OCI-LY3 (cell line): ENCODE data around the gene PACRG.

Experiments used
- H2AFZ ChIP-seq: fragments of 200-600, 300-600 bp; shearing (Covaris generic); 2 replicates; pipeline ENCODE4 v1.6.0; 2014; ENCODE audit warnings: antibody characterized with exemption, low read depth, low read length
- H3K27ac ChIP-seq: fragments of 200-600, 300-600 bp; sonication (generic); 2 replicates; pipeline ENCODE4 v1.5.1; 2014; ENCODE audit warnings: mild to moderate bottlenecking, low read length, moderate library complexity, mixed read lengths
- H3K27me3 ChIP-seq: fragments of 200-600, 300-600 bp; sonication (generic); 2 replicates; pipeline ENCODE4 v1.6.1; 2014; ENCODE audit warnings: low read depth, low read length, mixed read lengths
- H3K36me3 ChIP-seq: fragments of 200-600, 300-600 bp; sonication (generic); replicated peaks from 2 replicates; pipeline ENCODE3; 2014; ENCODE audit warnings: low read depth, low read length, mixed read lengths
- H3K4me1 ChIP-seq: fragments of 300-600, 200-600 bp; sonication (generic); 2 replicates; pipeline ENCODE4 v1.6.1; 2014; ENCODE audit warnings: low read length, mixed read lengths
- H3K4me2 ChIP-seq: fragments of 200-600, 300-600 bp; sonication (generic); 2 replicates; pipeline ENCODE4 v1.6.1; 2014; ENCODE audit warnings: low read length, mixed read lengths
- H3K4me3 ChIP-seq: fragments of 300-600, 200-600 bp; sonication (generic); 2 replicates; pipeline ENCODE4 v1.5.1; 2014; ENCODE audit warnings: antibody characterized with exemption, mild to moderate bottlenecking, low read length, moderate library complexity
- H3K79me2 ChIP-seq: fragments of 300-600, 200-600 bp; shearing (Covaris generic); 2 replicates; pipeline ENCODE4 v1.6.1; 2014; ENCODE audit warnings: mild to moderate bottlenecking, low read length, mixed read lengths
- H3K9ac ChIP-seq: fragments of 300-600, 200-600 bp; shearing (Covaris generic); 2 replicates; pipeline ENCODE4 v1.6.0; 2014; ENCODE audit warnings: mild to moderate bottlenecking, low read length, moderate library complexity
- H3K9me3 ChIP-seq: fragments of 200-600, 300-600 bp; shearing (Covaris generic); 2 replicates; pipeline ENCODE4 v1.6.1; 2014; ENCODE audit warnings: low read length, mixed read lengths; ENCODE audit not compliant: insufficient read depth
- H4K20me1 ChIP-seq: fragments of 200-600, 300-600 bp; sonication (generic); 2 replicates; pipeline ENCODE4 v1.6.1; 2016; ENCODE audit warnings: low read length, mixed read lengths; ENCODE audit not compliant: insufficient read depth
- CTCF ChIP-seq: fragments of 200-600, 300-600 bp; sonication (generic); IDR thresholded peaks from 2 replicates; pipeline ENCODE4 v1.5.1; 2014; ENCODE audit warnings: antibody characterized with exemption, low read length, low read depth
- EZH2phosphoT487 ChIP-seq: fragments of 200-600 bp; shearing (Covaris generic); IDR thresholded peaks from 2 replicates; pipeline ENCODE4 v1.6.1; 2018; ENCODE audit warnings: antibody characterized with exemption, mixed run types, low read depth

PACRG gene

GRCh38 chr6:163148451-163149278 is 420.9 kb downstream of the PACRG start:
- Histone ChIP-seq H3K9ac (no peak overlapping the region), H3K4me2 (no peak overlapping the region), H3K27me3 (no peaks in the 10 kb centered on the region), H3K4me3 (no peak overlapping the region), H3K4me1 (no peaks in the 10 kb centered on the region), H3K79me2 (no peaks in the 10 kb centered on the region), H3K36me3 (no peaks in the 10 kb centered on the region), H3K9me3 (no peaks in the 10 kb centered on the region), H4K20me1 (no peaks in the 10 kb centered on the region), H2AFZ (no peak overlapping the region), H3K27ac (no peak overlapping the region)
- TF ChIP-seq EZH2phosphoT487 (no peak), CTCF (no peak)

GRCh38 chr6:163149279-163149848 is 421.6 kb downstream of the PACRG start:
- H3K79me2 ChIP-seq, result no peaks in the 10 kb centered on the region
- H2AFZ ChIP-seq, result no peak overlapping the region
- TF ChIP-seq EZH2phosphoT487, result no peak
- no peak for TF ChIP-seq CTCF
- no peaks in the 10 kb centered on the region for H3K4me1 ChIP-seq
- no peak overlapping the region for H3K4me2 ChIP-seq
- no peak overlapping the region for H3K27ac ChIP-seq
- H3K4me3 ChIP-seq, result no peak overlapping the region
- H4K20me1 ChIP-seq, result no peaks in the 10 kb centered on the region
- no peaks in the 10 kb centered on the region for H3K36me3 ChIP-seq
- no peaks in the 10 kb centered on the region for H3K9me3 ChIP-seq
- no peaks in the 10 kb centered on the region for H3K27me3 ChIP-seq
- no peak overlapping the region for H3K9ac ChIP-seq

GRCh38 chr6:163151212-163151611 is 423.4 kb downstream of the PACRG start:
- H3K79me2 ChIP-seq, result no peaks in the 10 kb centered on the region

More at GRCh38 chr6:163151212-163151611, 423.4 kb downstream of the PACRG start:
- Histone ChIP-seq H3K4me3 (no peak overlapping the region), H3K9ac (no peak overlapping the region), H3K27ac (no peak overlapping the region), H3K36me3 (no peaks in the 10 kb centered on the region), H3K4me2 (no peak overlapping the region), H3K4me1 (no peaks in the 10 kb centered on the region), H3K27me3 (no peaks in the 10 kb centered on the region), H4K20me1 (no peaks in the 10 kb centered on the region), H3K9me3 (no peaks in the 10 kb centered on the region), H2AFZ (no peak overlapping the region)
- TF ChIP-seq CTCF (no peak), EZH2phosphoT487 (no peak)
